ENCODE measurements around the gene TEC. TPM values are rescaled to one million over a fixed set of nuclear protein-coding genes. Genes with fewer than 3 reads are reported as not detected.

TEC gene
- total RNA-seq, 2 experiments from 2014 or later: 2.8 TPM

DNA sequence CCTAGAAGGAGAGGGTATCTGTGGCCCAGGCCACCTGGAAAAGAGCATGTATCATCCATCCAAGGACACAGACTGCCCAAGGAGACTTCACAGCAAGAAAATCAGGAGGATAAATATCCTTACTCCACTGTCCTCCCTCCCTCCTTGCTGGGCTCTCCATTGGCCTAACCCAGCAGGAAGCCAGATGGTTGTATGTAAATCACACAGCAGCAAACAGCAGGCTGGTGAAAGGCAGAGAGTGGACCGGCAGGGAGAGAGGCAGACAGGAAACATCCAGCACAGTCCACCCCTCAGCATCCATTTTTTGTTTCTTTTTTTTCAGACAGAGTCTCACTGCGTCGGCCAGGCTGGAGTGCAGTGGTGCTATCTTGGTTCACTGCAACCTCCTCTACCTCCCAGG is 153.1 kb downstream of the TEC start:
- Mint-ChIP-seq H3K27ac (peak overlapping the region; percentile 52), H3K9me3 (no peaks in the 10 kb centered on the region), H3K27me3 (no peaks in the 10 kb centered on the region), H3K4me3 (no peak overlapping the region), H3K36me3 (ENCODE audit: low read depth) (peaks cover 73% of the 10 kb centered on the region), H3K4me1 (ENCODE audit: low read depth) (peaks cover 76% of the 10 kb centered on the region)
- POLR2A ChIA-PET: no interaction called here
- intact Hi-C loops (cut with DNase I, micrococcal nuclease): no loop called here
- Histone ChIP-seq H3K27ac (ENCODE audit: low read depth in 1 of 2, low read length in 2 of 2) (peak overlapping the region in 1 of 2 donors; percentile 13), H3K27me3 (ENCODE audit: control insufficient read depth in 1 of 2, insufficient read depth in 2 of 2, low read length in 2 of 2) (no peaks in the 10 kb centered on the region), H3K4me3 (ENCODE audit: low read length) (no peak overlapping the region), H3K9me3 (ENCODE audit: control insufficient read depth in 1 of 2, insufficient read depth in 1 of 2, low read length in 2 of 2) (no peaks in the 10 kb centered on the region), H3K4me1 (ENCODE audit: insufficient read depth, low read length) (peaks cover 27% of the 10 kb centered on the region), H3K36me3 (ENCODE audit: insufficient read depth, low read length) (peaks cover 42% of the 10 kb centered on the region)
- TF ChIP-seq, protein P1, sequence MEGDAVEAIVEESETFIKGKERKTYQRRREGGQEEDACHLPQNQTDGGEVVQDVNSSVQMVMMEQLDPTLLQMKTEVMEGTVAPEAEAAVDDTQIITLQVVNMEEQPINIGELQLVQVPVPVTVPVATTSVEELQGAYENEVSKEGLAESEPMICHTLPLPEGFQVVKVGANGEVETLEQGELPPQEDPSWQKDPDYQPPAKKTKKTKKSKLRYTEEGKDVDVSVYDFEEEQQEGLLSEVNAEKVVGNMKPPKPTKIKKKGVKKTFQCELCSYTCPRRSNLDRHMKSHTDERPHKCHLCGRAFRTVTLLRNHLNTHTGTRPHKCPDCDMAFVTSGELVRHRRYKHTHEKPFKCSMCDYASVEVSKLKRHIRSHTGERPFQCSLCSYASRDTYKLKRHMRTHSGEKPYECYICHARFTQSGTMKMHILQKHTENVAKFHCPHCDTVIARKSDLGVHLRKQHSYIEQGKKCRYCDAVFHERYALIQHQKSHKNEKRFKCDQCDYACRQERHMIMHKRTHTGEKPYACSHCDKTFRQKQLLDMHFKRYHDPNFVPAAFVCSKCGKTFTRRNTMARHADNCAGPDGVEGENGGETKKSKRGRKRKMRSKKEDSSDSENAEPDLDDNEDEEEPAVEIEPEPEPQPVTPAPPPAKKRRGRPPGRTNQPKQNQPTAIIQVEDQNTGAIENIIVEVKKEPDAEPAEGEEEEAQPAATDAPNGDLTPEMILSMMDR (IDR thresholded peaks at IDR 0.05): no peak
- CTCF ChIA-PET: no interaction called here
- no peak for ATAC-seq (ENCODE audit: poor library complexity)
- DNase-seq: no peak

DNA sequence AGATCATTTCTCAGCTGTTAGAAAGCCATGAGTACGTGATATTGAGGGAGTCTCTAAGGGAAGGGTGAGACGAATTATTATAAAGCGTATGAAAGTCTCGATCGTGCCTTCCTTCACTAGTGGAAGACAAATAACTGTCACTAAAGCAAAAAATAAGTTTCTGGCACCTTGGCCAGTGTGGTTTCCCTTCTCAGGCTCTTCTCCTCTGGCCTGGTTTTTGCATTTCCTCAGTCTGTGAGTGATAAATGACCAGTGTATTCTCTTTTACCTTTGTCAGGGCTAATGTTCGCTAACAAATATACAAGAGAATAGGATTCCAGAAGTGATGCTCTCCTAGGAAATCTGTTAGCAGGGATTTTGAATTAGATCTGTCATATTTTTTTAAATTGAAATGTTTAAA is 155.2 kb downstream of the TEC start:
- H3K9me3 ChIP-seq (ENCODE audit: control insufficient read depth in 1 of 2, insufficient read depth in 1 of 2, low read length in 2 of 2): no peaks in the 10 kb centered on the region
- H3K27ac Mint-ChIP-seq: peak overlapping the region; percentile 52
- H3K4me1 Mint-ChIP-seq (ENCODE audit: low read depth): peaks cover 82% of the 10 kb centered on the region
- no peak overlapping the region for H3K4me3 Mint-ChIP-seq
- H3K36me3 ChIP-seq (ENCODE audit: insufficient read depth, low read length): peaks cover 53% of the 10 kb centered on the region
- POLR2A ChIA-PET: interaction anchor here (1.4 to 2.8 kb wide), 3 partner anchors 9 to 16 kb away, joined by 6 to 8 read pairs (median 7); no protein-coding TSS in a partner anchor
- TF ChIP-seq, protein P1 (IDR thresholded peaks at IDR 0.05): no peak
- no peaks in the 10 kb centered on the region for H3K27me3 Mint-ChIP-seq
- intact Hi-C loops (cut with DNase I, micrococcal nuclease): no loop called here
- ATAC-seq (ENCODE audit: poor library complexity): no peak
- H3K27me3 ChIP-seq (ENCODE audit: control insufficient read depth in 1 of 2, insufficient read depth in 2 of 2, low read length in 2 of 2): no peaks in the 10 kb centered on the region
- H3K9me3 Mint-ChIP-seq: no peaks in the 10 kb centered on the region
- CTCF ChIA-PET: interaction anchor here (1.2 kb wide), 1 partner anchor 96 kb away, joined by 4 read pairs; no protein-coding TSS in a partner anchor
- H3K4me1 ChIP-seq (ENCODE audit: insufficient read depth, low read length): peaks cover 18% of the 10 kb centered on the region
- DNase-seq: no peak
- peak overlapping the region in 1 of 2 donors; percentile 40 for H3K27ac ChIP-seq (ENCODE audit: low read depth in 1 of 2, low read length in 2 of 2)
- H3K36me3 Mint-ChIP-seq (ENCODE audit: low read depth): peaks cover 89% of the 10 kb centered on the region
- H3K4me3 ChIP-seq (ENCODE audit: low read length): no peak overlapping the region

DNA sequence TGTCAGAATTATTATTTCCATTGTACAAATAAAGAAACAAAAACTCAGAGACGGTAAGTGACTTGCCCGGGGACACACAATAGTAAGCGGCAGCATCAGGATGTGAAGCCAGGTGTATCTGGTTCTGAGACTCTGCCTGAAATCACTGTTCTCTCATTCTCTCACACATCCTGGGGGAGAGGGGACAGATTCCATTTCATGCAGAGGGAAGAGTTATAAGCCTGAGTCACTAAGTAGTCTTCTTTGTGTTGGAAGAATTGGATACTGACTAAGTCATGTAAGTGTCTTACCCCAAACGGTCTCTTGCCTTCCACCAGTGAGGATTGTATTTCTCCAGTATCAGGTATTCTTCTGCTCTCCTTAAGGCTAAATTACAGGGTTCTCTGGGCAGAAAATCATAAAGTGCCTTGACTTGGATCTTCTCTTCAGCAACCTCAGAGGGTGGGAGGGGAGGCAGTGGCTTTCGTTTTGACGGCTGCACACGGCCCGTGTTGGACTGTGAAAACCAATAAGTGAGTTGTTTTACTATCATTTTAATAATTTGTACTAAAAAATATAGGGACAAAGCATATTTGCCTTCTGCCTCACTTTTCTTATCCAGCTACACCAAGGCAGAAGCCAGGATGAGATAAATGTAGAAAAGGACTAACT is 157.5 kb downstream of the TEC start:
- Histone ChIP-seq H3K27me3 (ENCODE audit: control insufficient read depth in 1 of 2, insufficient read depth in 2 of 2, low read length in 2 of 2) (no peaks in the 10 kb centered on the region), H3K36me3 (ENCODE audit: insufficient read depth, low read length) (peaks cover 56% of the 10 kb centered on the region), H3K27ac (ENCODE audit: low read depth in 1 of 2, low read length in 2 of 2) (no peak overlapping the region), H3K9me3 (ENCODE audit: control insufficient read depth in 1 of 2, insufficient read depth in 1 of 2, low read length in 2 of 2) (no peaks in the 10 kb centered on the region), H3K4me3 (ENCODE audit: low read length) (no peak overlapping the region), H3K4me1 (ENCODE audit: insufficient read depth, low read length) (peaks cover 12% of the 10 kb centered on the region)
- peaks cover 62% of the 10 kb centered on the region for H3K4me1 Mint-ChIP-seq (ENCODE audit: low read depth)
- DNase-seq (peak in 1 of 14 experiments; percentile 42), ATAC-seq (ENCODE audit: poor library complexity) (peak; percentile 33)
- H3K36me3 Mint-ChIP-seq (ENCODE audit: low read depth): peaks cover 91% of the 10 kb centered on the region
- CTCF ChIA-PET: no interaction called here
- TF ChIP-seq, protein P1 (IDR thresholded peaks at IDR 0.05): no peak
- peak overlapping the region; percentile 51 for H3K4me3 Mint-ChIP-seq
- peak overlapping the region; percentile 52 for H3K27ac Mint-ChIP-seq
- no peaks in the 10 kb centered on the region for H3K27me3 Mint-ChIP-seq
- intact Hi-C loops (cut with DNase I, micrococcal nuclease): loop anchor here in 1 of 2 experiments (2.0 kb wide), 1 partner anchor 29 kb away; no protein-coding TSS in a partner anchor
- POLR2A ChIA-PET: interaction anchor here (0.6 kb wide), 1 partner anchor 22 kb away, joined by 3 read pairs; the partner anchor contains the start of gene TXK
- H3K9me3 Mint-ChIP-seq: no peaks in the 10 kb centered on the region
